ENCODE measurements around the gene FAM90A1.
"Not testable (repeated sequence)": the region's sequence is repeated elsewhere in the genome, so short reads cannot be mapped to it uniquely, and the experiment has no call there.

The FAM90A1 gene

DNA sequence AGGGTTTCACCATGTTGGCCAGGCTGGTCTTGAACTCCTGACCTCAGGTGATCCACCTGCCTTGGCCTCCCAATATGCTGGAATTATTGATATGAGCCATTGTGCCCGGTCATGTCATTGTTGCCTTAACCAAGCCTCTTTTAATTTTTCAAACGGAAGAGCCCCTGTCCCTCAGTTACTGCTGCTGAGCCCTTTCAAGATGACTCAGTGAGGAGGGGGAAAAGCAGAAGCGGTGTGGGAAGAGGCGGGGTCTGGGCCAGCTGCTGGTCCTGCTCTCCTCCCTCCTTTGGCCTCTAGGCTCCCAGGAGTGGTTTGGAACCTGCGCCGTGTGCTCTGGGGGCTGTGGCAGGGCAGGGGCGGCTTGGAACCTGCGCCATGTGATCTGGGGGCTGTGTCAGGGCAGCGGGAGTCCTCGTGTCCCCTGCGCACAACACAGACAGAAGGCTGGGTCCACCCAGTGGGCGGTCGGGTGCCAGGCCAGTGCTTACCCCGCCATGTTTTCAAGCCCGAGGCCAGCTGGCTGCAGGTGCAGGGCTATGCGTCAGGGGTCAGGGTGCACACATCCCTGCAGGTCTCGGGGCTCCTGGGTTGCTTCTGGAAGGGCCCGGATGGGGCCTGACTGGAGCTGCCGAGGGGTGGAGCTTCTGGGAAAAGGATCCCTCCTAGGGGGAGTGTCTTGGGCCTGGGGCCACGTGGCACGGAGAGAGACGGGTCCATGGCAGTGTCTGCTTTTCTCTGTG lies at the start of gene FAM90A1:
FAM90A1 (minus strand) TSS at position 627 of the 740 bp plus-strand sequence. CDS start 2,786 bp downstream, outside the sequence.
- not testable (repeated sequence) for DNase-seq (ENCODE audit: low read depth)

- not testable (repeated sequence) for DNase-seq (ENCODE audit: low read depth)
These were observed 49.0 kb upstream of the FAM90A1 start for GRCh38 chr12:8276397-8276796.

GRCh38 chr12:8266706-8267105 lies 39.3 kb upstream of the FAM90A1 start:
- not testable (repeated sequence) for DNase-seq (ENCODE audit: low read depth)

- not testable (repeated sequence) for DNase-seq (ENCODE audit: low read depth)
These were observed 36.8 kb upstream of the FAM90A1 start for GRCh38 chr12:8264236-8264635.

DNA sequence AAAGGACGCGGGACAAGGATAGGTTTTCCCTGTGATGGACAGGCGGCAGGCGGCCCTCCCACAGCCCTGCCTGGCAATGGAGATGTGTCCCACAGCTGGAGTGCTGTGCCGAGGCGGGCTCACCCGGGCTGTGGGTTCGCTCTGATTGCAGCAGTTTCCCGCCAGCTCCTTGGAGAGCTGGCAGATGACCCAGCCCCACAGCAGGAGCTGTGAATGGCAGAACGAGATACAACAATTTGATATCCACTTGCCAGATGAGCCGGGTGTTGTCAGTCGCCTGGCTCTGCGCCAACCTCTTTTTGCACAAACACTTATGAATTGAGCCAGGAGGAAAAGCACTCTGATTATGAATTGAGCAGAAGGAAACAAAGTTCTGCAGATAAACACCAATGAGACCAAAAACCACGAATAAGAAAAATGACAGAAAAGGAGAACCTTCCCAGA lies 33.7 kb upstream of the FAM90A1 start:
- DNase-seq (ENCODE audit: low read depth), result not testable (repeated sequence)

GRCh38 chr12:8256356-8256755 lies 28.9 kb upstream of the FAM90A1 start:
- DNase-seq (ENCODE audit: low read depth), result not testable (repeated sequence)

DNA sequence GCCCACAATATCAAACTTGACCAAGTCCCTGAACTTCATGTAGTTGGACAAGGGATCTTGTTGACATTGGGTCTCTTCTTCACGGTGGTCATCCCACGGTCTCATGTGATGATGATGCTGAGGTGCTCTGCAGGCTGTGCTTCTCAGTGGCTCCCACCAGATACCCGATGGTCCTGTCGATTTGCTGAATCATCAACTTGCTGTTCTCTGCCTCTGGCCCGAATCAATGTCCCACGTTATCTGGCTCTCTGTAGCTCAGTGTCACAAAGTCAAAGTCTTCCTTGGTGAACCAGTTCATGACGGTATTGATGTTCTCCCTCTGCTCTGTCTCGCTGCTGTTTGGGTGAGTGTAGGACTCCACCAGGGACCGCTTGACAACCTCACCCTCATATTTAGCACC lies 27.3 kb upstream of the FAM90A1 start:
- DNase-seq (ENCODE audit: low read depth), result not testable (repeated sequence)

DNA sequence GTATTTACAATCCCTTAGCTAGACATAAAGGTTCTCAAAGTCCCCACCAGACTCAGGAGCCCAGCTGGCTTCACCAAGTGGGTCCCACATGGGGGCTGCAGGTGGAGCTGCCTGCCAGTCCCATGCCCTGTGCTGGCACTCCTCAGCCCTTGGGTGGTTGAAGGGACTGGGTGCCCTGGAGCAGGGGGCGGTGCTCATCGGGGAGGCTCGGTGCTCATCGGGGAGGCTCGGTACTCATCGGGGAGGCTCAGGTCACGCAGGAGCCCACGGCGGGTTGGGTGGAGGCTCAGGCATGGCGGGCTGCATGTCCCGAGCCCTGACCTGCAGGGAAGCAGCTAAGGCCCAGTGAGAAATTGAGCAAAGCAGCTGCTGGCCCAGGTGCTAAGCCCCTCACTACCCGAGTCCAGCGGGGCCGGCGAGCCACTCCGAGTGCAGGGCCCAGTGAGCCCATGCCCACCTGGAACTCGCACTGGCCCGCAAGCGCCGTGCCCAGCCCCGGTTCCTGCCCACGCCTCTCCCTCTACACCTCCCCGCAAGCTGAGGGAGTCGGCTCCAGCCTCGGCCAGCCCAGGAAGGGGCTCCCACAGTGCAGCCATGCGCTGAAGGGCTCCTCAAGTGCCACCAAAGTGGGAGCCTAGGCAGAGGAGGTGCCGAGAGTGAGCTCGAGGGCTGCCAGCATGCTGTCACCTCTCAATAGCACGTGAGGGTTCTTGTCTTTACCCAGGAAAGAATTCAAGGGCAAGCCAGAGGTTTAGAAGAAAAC lies 24.8 kb upstream of the FAM90A1 start:
- not testable (repeated sequence) for DNase-seq (ENCODE audit: low read depth)

DNA sequence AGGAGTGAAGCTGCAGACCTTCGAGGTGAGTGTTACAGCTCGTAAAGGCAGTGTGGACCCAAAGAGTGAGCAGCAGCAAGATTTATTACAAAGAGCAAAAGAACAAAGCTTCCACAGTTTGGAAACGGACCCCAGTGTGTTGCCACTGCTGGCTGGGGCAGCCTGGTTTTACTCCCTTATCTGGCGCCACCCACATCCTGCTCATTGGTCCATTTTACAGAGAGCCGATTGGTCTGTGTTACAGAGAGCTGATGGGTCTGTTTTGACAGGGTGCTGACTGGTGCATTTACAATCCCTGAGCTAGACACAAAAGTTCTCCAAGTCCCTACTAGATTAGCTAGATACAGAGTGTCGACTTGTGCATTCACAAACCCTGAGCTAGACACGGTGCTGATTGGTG lies 24.2 kb upstream of the FAM90A1 start:
- DNase-seq (ENCODE audit: low read depth), result not testable (repeated sequence)

DNA sequence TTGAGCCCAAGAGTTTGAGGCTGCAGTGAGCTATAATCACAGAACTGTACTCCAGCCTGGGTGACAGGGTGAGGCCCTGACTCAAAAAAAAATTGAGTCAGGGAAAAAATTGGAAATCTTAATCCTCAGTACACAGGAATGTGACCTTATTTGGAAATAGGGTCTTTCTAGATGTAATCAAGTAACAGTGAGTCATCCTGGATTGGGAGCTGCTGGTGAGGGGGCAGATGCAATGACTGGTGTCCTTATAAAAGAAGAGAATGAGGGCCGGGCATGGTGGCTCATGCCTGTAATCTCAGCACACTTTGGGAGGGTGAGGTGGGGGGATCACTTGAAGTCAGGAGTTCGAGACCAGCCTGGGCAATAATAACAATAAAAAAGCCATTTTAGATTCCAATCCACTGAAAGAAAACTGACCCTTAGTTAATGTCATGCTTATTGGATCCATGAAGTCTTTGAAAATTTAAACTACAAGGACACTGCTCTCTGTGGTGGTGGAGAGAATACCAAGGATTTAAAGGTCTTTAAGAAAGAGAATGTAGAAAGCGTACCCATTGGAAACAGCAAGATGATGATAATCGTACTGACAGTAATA lies 19.6 kb upstream of the FAM90A1 start:
- DNase-seq (ENCODE audit: low read depth), result not testable (repeated sequence)

DNA sequence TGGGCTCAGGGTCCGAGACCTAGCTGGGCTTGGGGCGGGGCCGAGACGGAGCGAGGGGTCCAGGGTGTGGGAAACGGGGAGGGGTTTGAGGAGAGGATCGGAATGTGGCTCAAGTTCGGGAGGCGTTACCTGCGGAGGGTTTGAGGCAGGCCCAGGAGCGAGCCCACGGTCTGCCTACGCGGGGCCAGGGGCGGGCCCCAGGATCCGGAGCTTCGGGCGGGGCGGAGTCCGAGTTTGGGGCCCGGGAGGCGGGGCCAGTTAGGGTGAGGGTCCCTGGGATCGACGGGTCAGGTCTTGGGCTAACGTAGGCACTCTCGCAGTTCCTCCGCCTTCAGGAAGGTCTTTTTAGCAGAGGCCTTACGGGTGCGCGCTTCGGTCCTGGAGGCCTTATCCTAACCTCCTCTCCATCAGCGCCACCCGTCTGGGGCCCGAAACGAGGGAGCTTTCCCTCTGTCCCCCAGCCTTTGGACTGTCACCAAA lies 16.3 kb upstream of the FAM90A1 start:
- DNase-seq (ENCODE audit: low read depth), result not testable (repeated sequence)

- peak; percentile 97 for DNase-seq (ENCODE audit: low read depth)
These were observed 15.7 kb upstream of the FAM90A1 start for GRCh38 chr12:8242880-8243681.

DNA sequence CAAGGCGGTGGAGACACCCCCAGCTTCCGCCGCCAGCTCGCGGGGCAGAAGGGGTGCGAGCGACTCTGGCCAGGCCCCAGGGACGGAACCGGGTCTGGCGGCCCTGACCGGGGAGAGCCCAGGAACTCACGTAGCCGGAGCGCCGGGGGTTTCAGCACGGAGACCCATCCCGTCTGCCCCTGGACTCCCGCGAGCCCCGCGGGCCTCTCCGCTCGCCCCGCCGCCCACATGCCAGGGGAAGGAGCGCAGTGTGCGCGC lies 15.1 kb upstream of the FAM90A1 start:
- not testable (repeated sequence) for DNase-seq (ENCODE audit: low read depth)

DNA sequence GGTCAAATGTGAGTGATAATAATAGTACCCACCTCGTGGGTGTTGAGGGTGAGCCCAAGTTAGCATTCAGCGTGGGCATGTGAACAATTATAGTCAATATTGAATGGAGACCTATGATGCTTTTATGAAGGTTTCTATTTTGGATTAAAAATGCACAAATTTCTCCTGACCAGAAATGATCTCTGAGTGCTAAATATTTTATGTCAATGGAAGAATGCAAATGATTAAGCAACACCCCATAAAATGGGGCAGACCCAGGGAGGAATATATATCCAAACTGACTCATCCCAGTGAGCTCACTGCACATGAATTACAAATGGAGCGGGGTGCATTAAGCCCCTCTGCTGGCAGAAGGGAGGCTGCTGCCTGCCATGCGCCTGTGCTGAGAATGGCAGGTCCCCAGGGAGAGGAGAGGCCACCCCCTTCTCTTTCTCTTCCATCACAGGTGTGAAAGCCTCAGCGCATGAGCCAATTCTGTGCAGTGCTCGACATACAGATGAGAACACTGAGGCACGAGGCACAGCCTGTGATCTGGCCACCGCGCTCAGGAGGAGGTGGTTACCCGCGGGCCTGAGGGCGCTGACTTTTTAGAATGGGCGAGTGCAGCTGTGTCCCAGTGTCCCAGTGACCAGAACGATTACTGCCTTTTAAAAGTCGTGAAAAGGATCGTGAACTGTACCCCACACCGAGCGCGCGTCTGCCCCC lies 14.7 kb upstream of the FAM90A1 start:
- DNase-seq (ENCODE audit: low read depth), result peak; percentile 7

- DNase-seq (ENCODE audit: low read depth), result not testable (repeated sequence)
These were observed 13.1 kb upstream of the FAM90A1 start for GRCh38 chr12:8240340-8241114.

- not testable (repeated sequence) for DNase-seq (ENCODE audit: low read depth)
These were observed 9.6 kb upstream of the FAM90A1 start for GRCh38 chr12:8237031-8237430.

- peak; percentile 13 for DNase-seq (ENCODE audit: low read depth)
These were observed 8.1 kb upstream of the FAM90A1 start for GRCh38 chr12:8235316-8236157.

- not testable (repeated sequence) for DNase-seq (ENCODE audit: low read depth)
These were observed 7.3 kb upstream of the FAM90A1 start for GRCh38 chr12:8234746-8235145.

DNA sequence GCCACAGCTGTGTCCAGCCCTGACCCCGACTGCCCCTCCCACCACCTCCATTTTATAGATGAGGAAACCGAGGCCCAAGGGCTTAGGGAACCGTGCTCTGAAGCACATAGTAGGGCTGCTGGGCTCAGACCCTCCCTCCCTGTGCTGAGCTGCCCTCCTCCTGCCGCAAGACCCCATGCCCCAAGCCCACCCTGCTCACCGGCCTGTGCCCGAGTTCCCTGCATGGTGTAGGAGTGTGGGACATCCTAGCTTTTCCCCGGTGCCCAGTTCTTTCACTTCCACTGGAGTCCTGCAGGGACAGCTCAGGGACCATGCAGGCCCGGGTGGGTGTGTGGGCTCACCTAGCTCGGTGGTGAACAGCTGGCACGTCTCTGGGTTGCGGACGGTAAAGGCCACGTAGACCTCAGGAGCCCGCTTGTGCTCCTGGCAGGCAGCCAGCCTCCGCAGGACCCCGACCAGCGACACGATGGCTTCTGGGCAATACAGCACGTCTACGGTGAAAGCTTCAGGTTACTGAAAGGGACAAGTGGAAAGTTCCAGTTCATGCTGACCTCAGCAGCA lies 6.6 kb upstream of the FAM90A1 start:
- not testable (repeated sequence) for DNase-seq (ENCODE audit: low read depth)
